ENCODE results near the gene CFAP97D2.

DNA sequence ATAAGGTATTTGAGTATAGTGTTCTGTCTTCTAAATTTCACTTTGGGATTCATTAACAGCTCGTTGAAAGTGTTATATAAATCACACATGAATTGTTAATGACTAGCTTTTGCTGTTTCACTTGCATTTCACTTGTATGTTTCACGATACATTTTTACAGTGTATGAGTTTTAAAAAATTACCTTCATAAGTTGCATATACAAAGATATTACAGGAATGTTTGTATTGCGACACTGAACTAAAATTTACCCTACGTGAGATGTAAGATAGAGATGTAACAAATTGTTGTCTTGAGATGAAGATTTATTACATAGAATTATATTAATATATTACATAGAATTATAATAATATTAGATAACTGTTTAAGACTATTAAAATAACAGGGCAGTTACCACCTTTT lies 57.2 kb downstream of the CFAP97D2 start:
- TF ChIP-seq YY1 (IDR thresholded peaks at IDR 0.05; ENCODE audit: insufficient read depth, insufficient read length) (no peak), ZNF274 (IDR thresholded peaks at IDR 0.05; ENCODE audit: low read depth, low read length) (no peak)
